GM23338 (cell line): ENCODE measurements around the gene GLI3. TPM values are rescaled to one million over a fixed set of nuclear protein-coding genes. Genes with fewer than 3 reads are reported as not detected.

Experiments
- ATAC-seq: fragments of 200-7000 bp; cut with Tn5 transposase; 3 replicates; pipeline ENCODE4 v1.9.1; 2020
- DNase-seq: peaks from one replicate; pipeline ENCODE4 v3.0.0-alpha.2; 2015; ENCODE audit warnings: low spot score
- H2AFZ ChIP-seq: fragments of 200-600 bp; sonication (generic); 2 replicates; pipeline ENCODE4 v1.8.0; 2016; ENCODE audit warnings: antibody characterized with exemption, mild to moderate bottlenecking, moderate library complexity
- H3F3A ChIP-seq: fragments of 200-600 bp; sonication (generic); replicated peaks from 2 replicates; pipeline ENCODE4 v1.8.0; 2017; ENCODE audit warnings: antibody characterized with exemption, mixed run types, low read depth
- H3K27ac ChIP-seq: fragments of 200-600 bp; sonication (generic); 2 replicates; pipeline ENCODE4 v1.6.1; 2016; ENCODE audit warnings: low read depth
- H3K27me3 ChIP-seq: fragments of 200-600 bp; sonication (generic); 2 replicates; pipeline ENCODE4 v1.8.0; 2016; ENCODE audit warnings: mild to moderate bottlenecking, mixed run types, moderate library complexity; ENCODE audit not compliant: insufficient read depth
- H3K36me3 ChIP-seq: fragments of 200-600 bp; sonication (generic); 2 replicates; pipeline ENCODE4 v1.8.0; 2016; ENCODE audit warnings: mild to moderate bottlenecking; ENCODE audit not compliant: insufficient read depth
- H3K4me1 ChIP-seq: fragments of 200-600 bp; sonication (generic); 2 replicates; pipeline ENCODE4 v1.8.0; 2016; ENCODE audit warnings: mild to moderate bottlenecking, moderate library complexity; ENCODE audit not compliant: insufficient read depth
- H3K4me2 ChIP-seq: fragments of 200-600 bp; sonication (generic); 2 replicates; pipeline ENCODE4 v1.7.1; 2017; ENCODE audit warnings: mixed run types
- H3K4me3 ChIP-seq: fragments of 200-600 bp; sonication (generic); 2 replicates; pipeline ENCODE4 v1.6.1; 2016; ENCODE audit warnings: mixed run types
- H3K79me2 ChIP-seq: fragments of 200-600 bp; sonication (generic); replicated peaks from 2 replicates; pipeline ENCODE4 v1.8.0; 2017; ENCODE audit warnings: mild to moderate bottlenecking; ENCODE audit not compliant: insufficient read depth
- H3K9me2 ChIP-seq: fragments of 200-600 bp; sonication (generic); 2 replicates; pipeline ENCODE4 v1.8.0; 2017; ENCODE audit not compliant: insufficient read depth
- H4K20me1 ChIP-seq: fragments of 200-600 bp; sonication (generic); replicated peaks from 2 replicates; pipeline ENCODE4 v1.8.0; 2017; ENCODE audit warnings: mild to moderate bottlenecking; ENCODE audit not compliant: insufficient read depth
- H3K27ac Mint-ChIP-seq: 2 replicates; pipeline ENCODE4 v1.8.0; 2020; ENCODE audit warnings: inconsistent platforms, mild to moderate bottlenecking, moderate library complexity, mixed read lengths
- H3K27me3 Mint-ChIP-seq: 3 replicates; pipeline ENCODE4 v1.8.0; 2022; ENCODE audit warnings: low read depth, mild to moderate bottlenecking, moderate library complexity, mixed read lengths, inconsistent platforms; ENCODE audit not compliant: insufficient read depth, poor library complexity
- H3K36me3 Mint-ChIP-seq: 3 replicates; pipeline ENCODE4 v1.8.0; 2021; ENCODE audit warnings: low read depth, mild to moderate bottlenecking, inconsistent platforms, moderate library complexity, mixed read lengths
- H3K4me1 Mint-ChIP-seq: 3 replicates; pipeline ENCODE4 v1.8.0; 2020; ENCODE audit warnings: mild to moderate bottlenecking, inconsistent platforms, mixed read lengths
- H3K4me3 Mint-ChIP-seq: 3 replicates; pipeline ENCODE4 v1.8.0; 2021; ENCODE audit warnings: moderate library complexity, mild to moderate bottlenecking, inconsistent platforms, mixed read lengths
- H3K9me3 Mint-ChIP-seq: 3 replicates; pipeline ENCODE4 v1.8.0; 2020; ENCODE audit warnings: moderate library complexity, mild to moderate bottlenecking, inconsistent platforms, mixed read lengths
- CREB1 ChIP-seq: fragments of 250-450 bp; sonication (Bioruptor Pico); IDR thresholded peaks from 2 replicates; pipeline ENCODE4 v1.5.0; 2020; ENCODE audit warnings: low read depth, mild to moderate bottlenecking, moderate library complexity
- EZH2 ChIP-seq: fragments of 200-600 bp; sonication (generic); IDR thresholded peaks from one replicate; pipeline ENCODE4 v1.8.0; 2017; ENCODE audit warnings: antibody characterized with exemption, mild to moderate bottlenecking, low read depth; ENCODE audit not compliant: unreplicated experiment
- EZH2phosphoT487 ChIP-seq: fragments of 200-600 bp; sonication (generic); IDR thresholded peaks from one replicate; pipeline ENCODE4 v1.8.1; 2018; ENCODE audit warnings: antibody characterized with exemption; ENCODE audit not compliant: unreplicated experiment
- JUNB ChIP-seq: IDR thresholded peaks from one replicate; pipeline ENCODE4 v1.6.1; 2016; ENCODE audit warnings: antibody characterized with exemption; ENCODE audit not compliant: unreplicated experiment
- NANOG ChIP-seq: IDR thresholded peaks from 2 replicates; pipeline ENCODE4 v1.6.1; 2016; ENCODE audit warnings: antibody characterized with exemption, borderline replicate concordance
- POLR2AphosphoS5 ChIP-seq: IDR thresholded peaks from 2 replicates; pipeline ENCODE4 v1.6.1; 2016; ENCODE audit warnings: antibody characterized with exemption, low read depth
- STAT1 ChIP-seq: IDR thresholded peaks from one replicate; pipeline ENCODE4 v1.6.1; 2016; ENCODE audit warnings: antibody characterized with exemption; ENCODE audit not compliant: unreplicated experiment
- ZNF331 ChIP-seq: fragments of 250-450 bp; sonication (Bioruptor Pico); IDR thresholded peaks from 2 replicates; pipeline ENCODE4 v1.5.0; 2020; ENCODE audit warnings: low read depth, mild to moderate bottlenecking, moderate library complexity
- ZNF462 ChIP-seq: fragments of 250-450 bp; sonication (Bioruptor Pico); IDR thresholded peaks from 2 replicates; pipeline ENCODE4 v1.5.0; 2020; ENCODE audit warnings: mild to moderate bottlenecking, moderate library complexity
- polyA plus RNA-seq: library from polyadenylated mRNA; unstranded; fragments of >200 nt; fragmentation: Nextera tagmentation; extraction: Ambion mirVana; gene quantifications from 2 replicates; pipeline ENCODE4 v1.2.1, GENCODE V29; 2016
- total RNA-seq: library from RNA; depleted of rRNA; stranded (reverse); fragments of >200 nt; shearing (Covaris generic); gene quantifications from 2 replicates; pipeline ENCODE4 v1.2.3, GENCODE V29; 2014
- TF ChIP-seq, protein P1 (sequence below), 2 experiments: fragments of 200-600 bp in 1 of 2; sonication (generic) in 1 of 2; conservative IDR thresholded peaks; 2 replicates each; pipeline versions ENCODE4 v1.5.1 to v1.6.1; 2016 to 2017; ENCODE audit warnings: antibody characterized with exemption in 2 of 2, low read depth in 2 of 2, mild to moderate bottlenecking in 2 of 2, moderate library complexity in 1 of 2
- TF ChIP-seq, protein P2 (sequence below): IDR thresholded peaks from one replicate; pipeline ENCODE4 v1.6.1; 2018; ENCODE audit warnings: antibody characterized with exemption; ENCODE audit not compliant: unreplicated experiment

Gene GLI3
- total and polyA plus RNA-seq, 2 experiments from 2014 or later = 16.1 to 17.9 TPM

DNA sequence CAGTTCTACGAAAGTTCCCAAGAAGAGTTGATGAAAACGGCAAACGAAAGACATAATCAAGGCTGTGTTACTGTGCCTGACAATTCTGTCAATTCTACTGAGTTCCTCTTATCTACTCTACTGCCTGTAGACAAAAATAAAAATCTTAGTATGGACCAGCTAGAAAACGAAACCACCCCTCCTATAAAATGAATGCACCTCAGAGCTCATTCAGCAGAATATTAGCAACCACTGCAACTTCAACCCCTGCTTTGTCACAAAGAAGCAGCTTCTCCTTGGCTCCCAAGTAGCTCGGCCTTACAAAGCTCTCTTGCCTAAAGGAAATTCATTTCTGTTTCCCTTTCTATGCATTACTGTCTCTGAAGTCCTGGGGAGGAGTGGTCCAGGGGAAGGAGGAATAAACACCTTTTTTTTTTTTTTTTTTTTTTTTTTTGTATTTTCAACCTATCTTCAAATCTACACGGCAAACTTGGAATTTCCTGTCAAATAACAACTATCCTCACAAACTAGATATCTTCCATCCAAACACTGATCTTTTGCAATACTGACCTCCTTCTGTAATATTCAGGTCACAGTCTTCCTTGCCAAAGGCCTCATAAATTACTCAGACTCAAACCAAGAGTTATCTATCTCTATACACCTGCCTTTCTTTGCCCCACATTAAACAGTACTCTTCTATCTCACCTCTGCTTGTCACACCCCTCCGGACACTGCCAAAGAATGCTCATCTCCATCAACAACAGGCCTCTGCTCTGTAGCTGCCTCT, 74.3 kb downstream of the GLI3 start:
- Histone ChIP-seq H3K79me2 (no peaks in the 10 kb centered on the region; the same call in 1 of the 2 replicates), H3K27ac (no peak overlapping the region), H3K27me3 (no peaks in the 10 kb centered on the region), H3K4me2 (no peak overlapping the region), H3K4me1 (peaks cover 8% of the 10 kb centered on the region), H3K4me3 (no peak overlapping the region), H3K36me3 (no peaks in the 10 kb centered on the region), H3F3A (no peaks in the 10 kb centered on the region), H2AFZ (no peak overlapping the region), H4K20me1 (no peaks in the 10 kb centered on the region), H3K9me2 (no peaks in the 10 kb centered on the region)
- Mint-ChIP-seq H3K4me1 (peaks cover 24% of the 10 kb centered on the region), H3K36me3 (no peaks in the 10 kb centered on the region), H3K4me3 (no peak overlapping the region), H3K27ac (peak overlapping the region; percentile 1; the same call in 1 of the 2 replicates), H3K27me3 (no peaks in the 10 kb centered on the region), H3K9me3 (no peaks in the 10 kb centered on the region)
- TF ChIP-seq POLR2AphosphoS5 (no peak), STAT1 (no peak), ZNF462 (CRISPR knock-in tag) (no peak), JUNB (no peak), NANOG (no peak), ZNF331 (CRISPR knock-in tag) (no peak), CREB1 (CRISPR knock-in tag) (no peak), EZH2phosphoT487 (no peak), EZH2 (no peak)
- TF ChIP-seq, protein P1, sequence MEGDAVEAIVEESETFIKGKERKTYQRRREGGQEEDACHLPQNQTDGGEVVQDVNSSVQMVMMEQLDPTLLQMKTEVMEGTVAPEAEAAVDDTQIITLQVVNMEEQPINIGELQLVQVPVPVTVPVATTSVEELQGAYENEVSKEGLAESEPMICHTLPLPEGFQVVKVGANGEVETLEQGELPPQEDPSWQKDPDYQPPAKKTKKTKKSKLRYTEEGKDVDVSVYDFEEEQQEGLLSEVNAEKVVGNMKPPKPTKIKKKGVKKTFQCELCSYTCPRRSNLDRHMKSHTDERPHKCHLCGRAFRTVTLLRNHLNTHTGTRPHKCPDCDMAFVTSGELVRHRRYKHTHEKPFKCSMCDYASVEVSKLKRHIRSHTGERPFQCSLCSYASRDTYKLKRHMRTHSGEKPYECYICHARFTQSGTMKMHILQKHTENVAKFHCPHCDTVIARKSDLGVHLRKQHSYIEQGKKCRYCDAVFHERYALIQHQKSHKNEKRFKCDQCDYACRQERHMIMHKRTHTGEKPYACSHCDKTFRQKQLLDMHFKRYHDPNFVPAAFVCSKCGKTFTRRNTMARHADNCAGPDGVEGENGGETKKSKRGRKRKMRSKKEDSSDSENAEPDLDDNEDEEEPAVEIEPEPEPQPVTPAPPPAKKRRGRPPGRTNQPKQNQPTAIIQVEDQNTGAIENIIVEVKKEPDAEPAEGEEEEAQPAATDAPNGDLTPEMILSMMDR (conservative IDR thresholded peaks at IDR 0.05; ENCODE audit: low read depth in 2 of 2) = no peak
- TF ChIP-seq, protein P2, sequence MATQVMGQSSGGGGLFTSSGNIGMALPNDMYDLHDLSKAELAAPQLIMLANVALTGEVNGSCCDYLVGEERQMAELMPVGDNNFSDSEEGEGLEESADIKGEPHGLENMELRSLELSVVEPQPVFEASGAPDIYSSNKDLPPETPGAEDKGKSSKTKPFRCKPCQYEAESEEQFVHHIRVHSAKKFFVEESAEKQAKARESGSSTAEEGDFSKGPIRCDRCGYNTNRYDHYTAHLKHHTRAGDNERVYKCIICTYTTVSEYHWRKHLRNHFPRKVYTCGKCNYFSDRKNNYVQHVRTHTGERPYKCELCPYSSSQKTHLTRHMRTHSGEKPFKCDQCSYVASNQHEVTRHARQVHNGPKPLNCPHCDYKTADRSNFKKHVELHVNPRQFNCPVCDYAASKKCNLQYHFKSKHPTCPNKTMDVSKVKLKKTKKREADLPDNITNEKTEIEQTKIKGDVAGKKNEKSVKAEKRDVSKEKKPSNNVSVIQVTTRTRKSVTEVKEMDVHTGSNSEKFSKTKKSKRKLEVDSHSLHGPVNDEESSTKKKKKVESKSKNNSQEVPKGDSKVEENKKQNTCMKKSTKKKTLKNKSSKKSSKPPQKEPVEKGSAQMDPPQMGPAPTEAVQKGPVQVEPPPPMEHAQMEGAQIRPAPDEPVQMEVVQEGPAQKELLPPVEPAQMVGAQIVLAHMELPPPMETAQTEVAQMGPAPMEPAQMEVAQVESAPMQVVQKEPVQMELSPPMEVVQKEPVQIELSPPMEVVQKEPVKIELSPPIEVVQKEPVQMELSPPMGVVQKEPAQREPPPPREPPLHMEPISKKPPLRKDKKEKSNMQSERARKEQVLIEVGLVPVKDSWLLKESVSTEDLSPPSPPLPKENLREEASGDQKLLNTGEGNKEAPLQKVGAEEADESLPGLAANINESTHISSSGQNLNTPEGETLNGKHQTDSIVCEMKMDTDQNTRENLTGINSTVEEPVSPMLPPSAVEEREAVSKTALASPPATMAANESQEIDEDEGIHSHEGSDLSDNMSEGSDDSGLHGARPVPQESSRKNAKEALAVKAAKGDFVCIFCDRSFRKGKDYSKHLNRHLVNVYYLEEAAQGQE = no peak
- no peak; the same call in 2 of the 3 replicates for ATAC-seq
- no peak for DNase-seq
